Jurkat, Clone E6-1 (cell line): ENCODE measurements around the gene RTN4RL2.

ENCODE experiments used
- DNase-seq: peaks from one replicate; pipeline ENCODE4 v3.0.0-alpha.2; 2011; ENCODE audit warnings: low read depth, low spot score
- H3K4me3 ChIP-seq: 2 replicates; pipeline ENCODE4 v1.5.1; 2011; ENCODE audit warnings: mild to moderate bottlenecking, low read length, control low read depth, moderate library complexity

The RTN4RL2 gene

GRCh38 chr11:57476047-57476756 is 15.9 kb downstream of the RTN4RL2 start:
- DNase-seq, result no peak
- no peak overlapping the region for H3K4me3 ChIP-seq

GRCh38 chr11:57476757-57477506 is 16.6 kb downstream of the RTN4RL2 start:
- no peak for DNase-seq
- no peak overlapping the region for H3K4me3 ChIP-seq

- H3K4me3 ChIP-seq, result no peak overlapping the region
These were observed 17.3 kb downstream of the RTN4RL2 start for GRCh38 chr11:57477507-57478189.

GRCh38 chr11:57479021-57479663 is 18.8 kb downstream of the RTN4RL2 start:
- H3K4me3 ChIP-seq, result no peak overlapping the region
- no peak for DNase-seq

More at GRCh38 chr11:57477507-57478189, 17.3 kb downstream of the RTN4RL2 start:
- no peak for DNase-seq

- no peak for DNase-seq
- H3K4me3 ChIP-seq, result no peak overlapping the region
These were observed 19.6 kb downstream of the RTN4RL2 start for GRCh38 chr11:57479911-57480310.

GRCh38 chr11:57480409-57481137 is 20.2 kb downstream of the RTN4RL2 start:
- DNase-seq, result peak; percentile 50
- H3K4me3 ChIP-seq, result no peak overlapping the region

GRCh38 chr11:57481315-57481714 is 21.0 kb downstream of the RTN4RL2 start:
- H3K4me3 ChIP-seq, result no peak overlapping the region
- DNase-seq, result no peak

GRCh38 chr11:57481915-57482781 is 21.8 kb downstream of the RTN4RL2 start:
- DNase-seq, result no peak

GRCh38 chr11:57482782-57483561 is 22.6 kb downstream of the RTN4RL2 start:
- no peak for DNase-seq
- peak overlapping the region; percentile 45 for H3K4me3 ChIP-seq

More at GRCh38 chr11:57481915-57482781, 21.8 kb downstream of the RTN4RL2 start:
- peak overlapping the region; percentile 45; the same call in 1 of the 2 replicates for H3K4me3 ChIP-seq

GRCh38 chr11:57483562-57483918 is 23.2 kb downstream of the RTN4RL2 start:
- no peak for DNase-seq

GRCh38 chr11:57484141-57484710 is 23.9 kb downstream of the RTN4RL2 start:
- DNase-seq, result no peak
- no peak overlapping the region for H3K4me3 ChIP-seq

More at GRCh38 chr11:57483562-57483918, 23.2 kb downstream of the RTN4RL2 start:
- no peak overlapping the region for H3K4me3 ChIP-seq

GRCh38 chr11:57485217-57485990 is 25.1 kb downstream of the RTN4RL2 start:
- no peak for DNase-seq
- no peak overlapping the region for H3K4me3 ChIP-seq

GRCh38 chr11:57487021-57487778 is 26.9 kb downstream of the RTN4RL2 start:
- no peak overlapping the region for H3K4me3 ChIP-seq
- no peak for DNase-seq

GRCh38 chr11:57487920-57488659 is 27.8 kb downstream of the RTN4RL2 start:
- DNase-seq, result no peak
- no peak overlapping the region for H3K4me3 ChIP-seq
